AG04449 (cell line): ENCODE data around the gene IPCEF1.

Source experiments
- CTCF ChIA-PET: fragments of 350-600 bp; formaldehyde crosslinking; extraction: SDS; loops from one replicate; lab custom pipeline; 2021; ENCODE audit warnings: antibody characterized with exemption; lab: Yijun Ruan, JAX
- POLR2A ChIA-PET: fragments of 400-600, 350-600 bp; formaldehyde crosslinking; extraction: SDS; loops from one replicate; lab custom pipeline; 2020; ENCODE audit warnings: antibody characterized with exemption, inconsistent platforms; lab: Yijun Ruan, JAX
- DNase-seq: peaks from one replicate; pipeline ENCODE4 v3.0.0-alpha.2; 2010; ENCODE audit warnings: low read depth, low spot score
- H3K4me3 ChIP-seq: 2 replicates; pipeline ENCODE4 v1.5.1; 2011; ENCODE audit warnings: low read depth, mild to moderate bottlenecking, control low read depth, low read length
- CTCF ChIP-seq: IDR thresholded peaks from one replicate; pipeline ENCODE4 v1.5.1; 2011; ENCODE audit warnings: mild to moderate bottlenecking, moderate library complexity, low read length, control low read depth, inconsistent platforms; ENCODE audit not compliant: insufficient read depth; ENCODE audit errors: missing control alignments

IPCEF1 gene

GRCh38 chr6:154261688-154262397 is 94.8 kb downstream of the IPCEF1 start:
- ChIA-PET CTCF (no interaction called here), POLR2A (no interaction called here)
- no peak for TF ChIP-seq CTCF
- no peak overlapping the region for H3K4me3 ChIP-seq
- DNase-seq: no peak

- ChIA-PET POLR2A (no interaction called here), CTCF (no interaction called here)
- no peak for DNase-seq
- H3K4me3 ChIP-seq: no peak overlapping the region
- no peak for TF ChIP-seq CTCF
These were observed 98.4 kb downstream of the IPCEF1 start for GRCh38 chr6:154258064-154258757.

GRCh38 chr6:154257067-154257466 is 99.5 kb downstream of the IPCEF1 start:
- no peak overlapping the region for H3K4me3 ChIP-seq
- POLR2A ChIA-PET: no interaction called here
- CTCF ChIA-PET: no interaction called here
- no peak for TF ChIP-seq CTCF
- no peak for DNase-seq

GRCh38 chr6:154252678-154253077 is 103.9 kb downstream of the IPCEF1 start:
- no peak for DNase-seq
- no peak overlapping the region for H3K4me3 ChIP-seq
- no peak for TF ChIP-seq CTCF
- CTCF ChIA-PET: no interaction called here
- POLR2A ChIA-PET: no interaction called here

GRCh38 chr6:154251116-154251515 is 105.5 kb downstream of the IPCEF1 start:
- no peak overlapping the region for H3K4me3 ChIP-seq
- POLR2A ChIA-PET: no interaction called here
- CTCF ChIA-PET: no interaction called here
- TF ChIP-seq CTCF: no peak
- DNase-seq: no peak

GRCh38 chr6:154249499-154250298 is 106.9 kb downstream of the IPCEF1 start:
- TF ChIP-seq CTCF: no peak
- POLR2A ChIA-PET: no interaction called here
- H3K4me3 ChIP-seq: no peak overlapping the region
- CTCF ChIA-PET: no interaction called here
- DNase-seq: no peak
